Measurements from ENCODE around the gene EIF1. TPM values are rescaled to one million over a fixed set of nuclear protein-coding genes. Genes with fewer than 3 reads are reported as not detected.

The EIF1 gene
- total and polyA plus RNA-seq, 9 donors, result 270 to 1,340 (median 813) TPM

GRCh38 chr17:41657936-41658335, 30.7 kb upstream of the EIF1 start:
- WGBS, 3 donors, result 64 to 82% (median 78%) methylated on average over 10 to 12 of the region's 12 CpGs
- TF ChIP-seq EP300 (IDR thresholded peaks at IDR 0.05), result no peak
- TF ChIP-seq POLR2A (IDR thresholded peaks at IDR 0.05), result no peak
- TF ChIP-seq, protein P1, sequence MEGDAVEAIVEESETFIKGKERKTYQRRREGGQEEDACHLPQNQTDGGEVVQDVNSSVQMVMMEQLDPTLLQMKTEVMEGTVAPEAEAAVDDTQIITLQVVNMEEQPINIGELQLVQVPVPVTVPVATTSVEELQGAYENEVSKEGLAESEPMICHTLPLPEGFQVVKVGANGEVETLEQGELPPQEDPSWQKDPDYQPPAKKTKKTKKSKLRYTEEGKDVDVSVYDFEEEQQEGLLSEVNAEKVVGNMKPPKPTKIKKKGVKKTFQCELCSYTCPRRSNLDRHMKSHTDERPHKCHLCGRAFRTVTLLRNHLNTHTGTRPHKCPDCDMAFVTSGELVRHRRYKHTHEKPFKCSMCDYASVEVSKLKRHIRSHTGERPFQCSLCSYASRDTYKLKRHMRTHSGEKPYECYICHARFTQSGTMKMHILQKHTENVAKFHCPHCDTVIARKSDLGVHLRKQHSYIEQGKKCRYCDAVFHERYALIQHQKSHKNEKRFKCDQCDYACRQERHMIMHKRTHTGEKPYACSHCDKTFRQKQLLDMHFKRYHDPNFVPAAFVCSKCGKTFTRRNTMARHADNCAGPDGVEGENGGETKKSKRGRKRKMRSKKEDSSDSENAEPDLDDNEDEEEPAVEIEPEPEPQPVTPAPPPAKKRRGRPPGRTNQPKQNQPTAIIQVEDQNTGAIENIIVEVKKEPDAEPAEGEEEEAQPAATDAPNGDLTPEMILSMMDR (IDR thresholded peaks at IDR 0.05), result no peak
- no peak overlapping the region for H3K4me3 ChIP-seq
- no peak for DNase-seq
- H3K27ac ChIP-seq, result no peak overlapping the region
- no peaks in the 10 kb centered on the region for H3K27me3 ChIP-seq
- intact Hi-C loops (cut with DNase I), result loop anchor here in 3 of 4 donors (5.0 to 10.0 kb wide), 3 partner anchors 111 to 751 kb away; no protein-coding TSS in a partner anchor
- no peaks in the 10 kb centered on the region for H3K36me3 ChIP-seq
- H3K9me3 ChIP-seq, result no peaks in the 10 kb centered on the region
- no peaks in the 10 kb centered on the region for H3K4me1 ChIP-seq (ENCODE audit: insufficient read depth)

DNA sequence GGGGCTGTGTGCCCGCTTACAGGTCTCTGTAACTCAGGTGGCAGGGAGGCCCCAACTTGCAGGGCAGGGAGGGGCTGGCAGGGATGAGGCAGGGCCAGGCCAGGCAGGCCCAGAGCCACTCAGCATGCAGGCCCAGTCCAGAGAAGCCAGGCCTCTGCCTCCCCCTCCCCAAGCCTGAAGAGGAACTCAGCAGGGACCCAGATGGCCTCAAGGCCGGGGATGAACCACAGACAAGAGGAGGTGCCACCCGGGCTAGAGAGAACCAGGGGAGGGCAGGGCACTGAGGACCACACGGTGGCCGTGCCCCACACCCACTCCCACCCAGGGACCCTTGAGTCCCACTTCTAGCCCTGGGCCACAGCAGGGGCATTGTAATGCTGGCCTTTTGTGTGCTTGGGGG, 29.8 kb upstream of the EIF1 start:
- Histone ChIP-seq H3K36me3 (no peaks in the 10 kb centered on the region), H3K9me3 (no peaks in the 10 kb centered on the region), H3K27me3 (no peaks in the 10 kb centered on the region), H3K27ac (no peak overlapping the region), H3K4me1 (ENCODE audit: insufficient read depth) (no peaks in the 10 kb centered on the region), H3K4me3 (no peak overlapping the region)
- 78 to 85% (median 84%) methylated on average over 5 of the region's 5 CpGs for WGBS, 3 donors
- TF ChIP-seq EP300 (IDR thresholded peaks at IDR 0.05) (no peak), POLR2A (IDR thresholded peaks at IDR 0.05) (no peak)
- TF ChIP-seq, protein P1 (IDR thresholded peaks at IDR 0.05), result no peak
- DNase-seq, result no peak
- intact Hi-C loops (cut with DNase I), result loop anchor here in 3 of 4 donors (5.0 to 10.0 kb wide), 3 partner anchors 112 to 752 kb away; no protein-coding TSS in a partner anchor

- 80 to 82% (median 81%) methylated on average over 11 of the region's 11 CpGs for WGBS, 3 donors
- intact Hi-C loops (cut with DNase I), result loop anchor here (5.0 to 10.0 kb wide), 5 partner anchors 112 to 855 kb away; no protein-coding TSS in a partner anchor
- Histone ChIP-seq H3K27me3 (no peaks in the 10 kb centered on the region), H3K27ac (no peak overlapping the region), H3K36me3 (no peaks in the 10 kb centered on the region), H3K4me1 (ENCODE audit: insufficient read depth) (no peaks in the 10 kb centered on the region), H3K4me3 (no peak overlapping the region), H3K9me3 (no peaks in the 10 kb centered on the region)
- TF ChIP-seq EP300 (IDR thresholded peaks at IDR 0.05) (no peak), POLR2A (IDR thresholded peaks at IDR 0.05) (no peak)
- TF ChIP-seq, protein P1 (IDR thresholded peaks at IDR 0.05), result no peak
- no peak for DNase-seq
These were observed 29.1 kb upstream of the EIF1 start for GRCh38 chr17:41659427-41660212.

GRCh38 chr17:41660221-41660711, 28.4 kb upstream of the EIF1 start:
- Histone ChIP-seq H3K9me3 (no peaks in the 10 kb centered on the region), H3K4me1 (ENCODE audit: insufficient read depth) (no peaks in the 10 kb centered on the region), H3K27me3 (no peaks in the 10 kb centered on the region), H3K27ac (no peak overlapping the region), H3K4me3 (no peak overlapping the region), H3K36me3 (no peaks in the 10 kb centered on the region)
- intact Hi-C loops (cut with DNase I), result loop anchor here (5.0 to 10.0 kb wide), 3 partner anchors 753 to 855 kb away; no protein-coding TSS in a partner anchor
- 59 to 71% (median 65%) methylated on average over 8 of the region's 8 CpGs for WGBS, 3 donors
- TF ChIP-seq POLR2A (IDR thresholded peaks at IDR 0.05), result no peak
- TF ChIP-seq, protein P1 (IDR thresholded peaks at IDR 0.05), result no peak
- no peak for TF ChIP-seq EP300 (IDR thresholded peaks at IDR 0.05)
- DNase-seq, result no peak
